DOHH2 (cell line): ENCODE measurements around the gene NCOA4.
"Not testable (repeated sequence)": the region's sequence is repeated elsewhere in the genome, so short reads cannot be mapped to it uniquely, and the experiment has no call there.

Experiments used
- EZH2phosphoT487 ChIP-seq: fragments of 200-600 bp; sonication (generic); IDR thresholded peaks from 2 replicates; pipeline ENCODE4 v1.6.1; 2017; ENCODE audit warnings: borderline replicate concordance, mild to moderate bottlenecking, antibody characterized with exemption, low read length, moderate library complexity, mixed read lengths
- TF ChIP-seq, protein P1 (sequence below): fragments of 200-600 bp; sonication (generic); IDR thresholded peaks from one replicate; pipeline ENCODE4 v1.5.1; 2014; ENCODE audit warnings: antibody characterized with exemption, mild to moderate bottlenecking, low read depth, low read length; ENCODE audit not compliant: poor library complexity, severe bottlenecking

GRCh38 chr10:45957928-45958327 is 72.5 kb downstream of the NCOA4 start:
- TF ChIP-seq, protein P1, sequence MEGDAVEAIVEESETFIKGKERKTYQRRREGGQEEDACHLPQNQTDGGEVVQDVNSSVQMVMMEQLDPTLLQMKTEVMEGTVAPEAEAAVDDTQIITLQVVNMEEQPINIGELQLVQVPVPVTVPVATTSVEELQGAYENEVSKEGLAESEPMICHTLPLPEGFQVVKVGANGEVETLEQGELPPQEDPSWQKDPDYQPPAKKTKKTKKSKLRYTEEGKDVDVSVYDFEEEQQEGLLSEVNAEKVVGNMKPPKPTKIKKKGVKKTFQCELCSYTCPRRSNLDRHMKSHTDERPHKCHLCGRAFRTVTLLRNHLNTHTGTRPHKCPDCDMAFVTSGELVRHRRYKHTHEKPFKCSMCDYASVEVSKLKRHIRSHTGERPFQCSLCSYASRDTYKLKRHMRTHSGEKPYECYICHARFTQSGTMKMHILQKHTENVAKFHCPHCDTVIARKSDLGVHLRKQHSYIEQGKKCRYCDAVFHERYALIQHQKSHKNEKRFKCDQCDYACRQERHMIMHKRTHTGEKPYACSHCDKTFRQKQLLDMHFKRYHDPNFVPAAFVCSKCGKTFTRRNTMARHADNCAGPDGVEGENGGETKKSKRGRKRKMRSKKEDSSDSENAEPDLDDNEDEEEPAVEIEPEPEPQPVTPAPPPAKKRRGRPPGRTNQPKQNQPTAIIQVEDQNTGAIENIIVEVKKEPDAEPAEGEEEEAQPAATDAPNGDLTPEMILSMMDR, result not testable (repeated sequence)
- TF ChIP-seq EZH2phosphoT487, result not testable (repeated sequence)
